Liver (tissue), 9 donors: ENCODE data around the gene UBE2E2. TPM values are rescaled to one million over a fixed set of nuclear protein-coding genes. Genes with fewer than 3 reads are reported as not detected.

Experiments used
- DNase-seq: peaks from one replicate; pipeline ENCODE4 v3.0.0-alpha.2; 2017; ENCODE audit warnings: low spot score
- H3K27ac ChIP-seq, 2 donors: one replicate each; pipeline ENCODE4 v1.7.0; 2013; ENCODE audit warnings: inconsistent platforms in 2 of 2, low read length in 2 of 2, control low read depth in 1 of 2, low read depth in 1 of 2, mild to moderate bottlenecking in 1 of 2
- H3K27me3 ChIP-seq, 4 donors: one replicate each; pipeline versions ENCODE4 v1.6.1 to v1.7.0; 2013; ENCODE audit warnings: low read length in 3 of 4, inconsistent platforms in 1 of 4, mild to moderate bottlenecking in 1 of 4, moderate library complexity in 1 of 4; ENCODE audit not compliant: control insufficient read depth in 4 of 4, insufficient read depth in 4 of 4
- H3K36me3 ChIP-seq, 4 donors: one replicate each; pipeline versions ENCODE4 v1.6.1 to v1.7.0; 2013; ENCODE audit warnings: low read length in 3 of 4, mild to moderate bottlenecking in 3 of 4, low read depth in 1 of 4, moderate library complexity in 1 of 4; ENCODE audit not compliant: control insufficient read depth in 4 of 4, insufficient read depth in 3 of 4
- H3K4me1 ChIP-seq, 4 donors: one replicate each; pipeline versions ENCODE4 v1.6.1 to v1.7.0; 2013; ENCODE audit warnings: low read length in 3 of 4, mild to moderate bottlenecking in 3 of 4, moderate library complexity in 1 of 4; ENCODE audit not compliant: control insufficient read depth in 4 of 4, insufficient read depth in 4 of 4
- H3K4me3 ChIP-seq, 3 donors: one replicate each; pipeline versions ENCODE4 v1.6.1 to v1.7.0; 2013; ENCODE audit warnings: low read length in 3 of 3, control low read depth in 1 of 3, low read depth in 1 of 3, mild to moderate bottlenecking in 1 of 3
- H3K9ac ChIP-seq, 2 donors: one replicate each; pipeline ENCODE4 v1.7.0; 2013; ENCODE audit warnings: low read length in 2 of 2, mild to moderate bottlenecking in 2 of 2, moderate library complexity in 2 of 2, control low read depth in 1 of 2, low read depth in 1 of 2
- H3K9me3 ChIP-seq, 4 donors: one replicate each; pipeline versions ENCODE4 v1.6.1 to v1.7.0; 2013; ENCODE audit warnings: low read length in 3 of 4; ENCODE audit not compliant: control insufficient read depth in 4 of 4
- EGR1 ChIP-seq, 2 donors: IDR thresholded peaks; 2 replicates each; pipeline ENCODE4 v1.6.1; 2016 to 2018; ENCODE audit warnings: antibody characterized with exemption in 2 of 2, low read depth in 2 of 2
- FOXA1 ChIP-seq: IDR thresholded peaks from 2 replicates; pipeline ENCODE4 v1.6.1; 2016; ENCODE audit warnings: antibody characterized with exemption
- FOXA2 ChIP-seq: IDR thresholded peaks from 2 replicates; pipeline ENCODE4 v1.6.1; 2016; ENCODE audit warnings: antibody characterized with exemption
- GABPA ChIP-seq, 2 donors: IDR thresholded peaks in 1 of 2; conservative IDR thresholded peaks in 1 of 2; 2 replicates each; pipeline ENCODE4 v1.6.1; 2016; ENCODE audit warnings: antibody characterized with exemption in 2 of 2, mild to moderate bottlenecking in 1 of 2, moderate library complexity in 1 of 2
- HNF4A ChIP-seq, 2 donors: conservative IDR thresholded peaks; 2 replicates each; pipeline ENCODE4 v1.6.1; 2016; ENCODE audit warnings: antibody characterized with exemption in 2 of 2, mild to moderate bottlenecking in 2 of 2
- HNF4G ChIP-seq: IDR thresholded peaks from 2 replicates; pipeline ENCODE4 v1.6.1; 2016; ENCODE audit warnings: antibody characterized with exemption
- JUND ChIP-seq, 2 donors: IDR thresholded peaks; 2 replicates each; pipeline ENCODE4 v1.6.1; 2016; ENCODE audit warnings: antibody characterized with exemption in 2 of 2
- MAX ChIP-seq: IDR thresholded peaks from 2 replicates; pipeline ENCODE4 v1.6.1; 2016; ENCODE audit warnings: antibody characterized with exemption
- NR2F2 ChIP-seq: IDR thresholded peaks from 2 replicates; pipeline ENCODE4 v1.6.1; 2016; ENCODE audit warnings: antibody characterized with exemption
- RAD21 ChIP-seq, 2 donors: IDR thresholded peaks; 2 replicates each; pipeline ENCODE4 v1.6.1; 2016; ENCODE audit warnings: antibody characterized with exemption in 2 of 2, mild to moderate bottlenecking in 2 of 2
- RXRA ChIP-seq, 2 donors: IDR thresholded peaks; 2 replicates each; pipeline ENCODE4 v1.6.1; 2017 to 2018; ENCODE audit warnings: antibody characterized with exemption in 2 of 2, mild to moderate bottlenecking in 1 of 2
- SP1 ChIP-seq: IDR thresholded peaks from 2 replicates; pipeline ENCODE4 v1.6.1; 2018; ENCODE audit warnings: antibody characterized with exemption, mild to moderate bottlenecking
- YY1 ChIP-seq: IDR thresholded peaks from 2 replicates; pipeline ENCODE4 v1.6.1; 2016; ENCODE audit warnings: antibody characterized with exemption, mild to moderate bottlenecking
- WGBS: extraction: QIAGEN DNeasy Blood & Tissue Kit; methylation state at CpG from one replicate; pipeline ENCODE4 v1.1.7; 2013; 5-methylcytosine and 5-hydroxymethylcytosine counted together
- polyA plus RNA-seq, 2 donors: library from polyadenylated mRNA; stranded (reverse) in 1 of 2; unstranded in 1 of 2; fragments of 200-250 nt in 1 of 2; fragments of >200 nt in 1 of 2; fragmentation: Nextera tagmentation in 1 of 2; extraction: Ambion mirVana in 1 of 2; gene quantifications; one replicate each; pipeline versions ENCODE4 v1.2.1 to v1.2.3, GENCODE V29; 2013 to 2015
- total RNA-seq, 2 donors: library from RNA; depleted of rRNA; stranded (reverse); fragments of >200 nt; gene quantifications; one replicate each; pipeline ENCODE4 v1.2.3, GENCODE V29; 2014
- TF ChIP-seq, protein P1 (sequence below): IDR thresholded peaks from 2 replicates; pipeline ENCODE4 v1.6.1; 2016; ENCODE audit warnings: antibody characterized with exemption, mild to moderate bottlenecking
- TF ChIP-seq, protein P2 (sequence below): IDR thresholded peaks from 2 replicates; pipeline ENCODE4 v1.6.1; 2016; ENCODE audit warnings: antibody characterized with exemption
- TF ChIP-seq, protein P3 (sequence below): fragments of 150-350 bp; IDR thresholded peaks from 2 replicates; pipeline ENCODE4 v1.5.1; 2017; ENCODE audit warnings: improper control_type of control experiment, low read depth, low read length; ENCODE audit not compliant: missing input control
- TF ChIP-seq, protein P4 (sequence below): IDR thresholded peaks from 2 replicates; pipeline ENCODE4 v1.6.1; 2016; ENCODE audit warnings: antibody characterized with exemption
- donor health status: healthy.
- donor health status: healthy.
- donor health status: healthy.
- donor health status: healthy.
- donor health status: healthy.

UBE2E2 gene
- total and polyA plus RNA-seq, 4 donors, result 9.0 to 27.8 (median 16.8) TPM

DNA sequence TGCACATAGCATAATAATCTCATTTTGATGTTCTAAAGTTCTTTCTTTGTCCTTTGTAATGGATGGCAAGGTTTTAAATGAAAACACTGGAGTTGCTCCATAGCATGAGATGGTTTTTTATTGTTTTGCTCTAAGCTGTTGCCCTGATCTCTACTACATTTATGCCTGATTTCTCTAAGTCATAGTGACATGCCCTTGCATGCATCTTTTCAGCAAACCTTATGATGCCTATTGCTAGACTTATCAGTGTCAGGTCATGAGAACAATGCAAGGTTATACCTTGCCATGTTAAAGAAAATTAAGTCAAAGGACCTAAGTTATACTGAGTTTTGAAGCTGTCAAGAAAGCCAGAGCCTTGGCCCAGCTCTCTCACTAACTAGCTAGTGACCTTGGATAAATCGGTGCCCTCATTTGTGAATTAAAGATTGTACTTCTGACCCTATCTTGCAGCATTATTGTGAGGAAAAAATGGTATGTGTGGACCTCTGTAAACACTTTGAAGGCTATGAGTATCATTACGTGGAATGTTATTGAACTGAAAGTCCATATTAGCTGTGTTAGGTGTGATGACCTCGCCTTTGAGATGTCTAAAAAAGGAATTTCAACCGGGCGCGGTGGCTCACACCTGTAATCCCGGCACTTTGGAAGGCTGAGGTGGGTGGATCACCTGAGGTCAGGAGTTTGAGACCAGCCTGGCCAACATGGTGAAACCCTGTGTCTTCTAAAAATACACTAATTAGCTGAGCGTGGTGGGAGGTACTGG, 346.2 kb downstream of the UBE2E2 start:
- Histone ChIP-seq H3K4me1 (no peaks in the 10 kb centered on the region), H3K36me3 (no peaks in the 10 kb centered on the region), H3K27me3 (no peaks in the 10 kb centered on the region), H3K9ac (no peak overlapping the region), H3K9me3 (no peaks in the 10 kb centered on the region), H3K4me3 (no peak overlapping the region), H3K27ac (no peak overlapping the region)
- TF ChIP-seq YY1 (no peak), JUND (IDR thresholded peaks at IDR 0.05) (no peak), EGR1 (IDR thresholded peaks at IDR 0.05; ENCODE audit: low read depth in 2 of 2) (no peak), RAD21 (IDR thresholded peaks at IDR 0.05) (no peak), MAX (no peak), GABPA (IDR thresholded peaks at IDR 0.05 in 1 of 2, conservative IDR thresholded peaks at IDR 0.05 in 1 of 2) (no peak), HNF4A (conservative IDR thresholded peaks at IDR 0.05) (no peak), FOXA2 (no peak), RXRA (IDR thresholded peaks at IDR 0.05) (no peak), HNF4G (no peak), NR2F2 (no peak), FOXA1 (no peak), SP1 (no peak)
- TF ChIP-seq, protein P1, sequence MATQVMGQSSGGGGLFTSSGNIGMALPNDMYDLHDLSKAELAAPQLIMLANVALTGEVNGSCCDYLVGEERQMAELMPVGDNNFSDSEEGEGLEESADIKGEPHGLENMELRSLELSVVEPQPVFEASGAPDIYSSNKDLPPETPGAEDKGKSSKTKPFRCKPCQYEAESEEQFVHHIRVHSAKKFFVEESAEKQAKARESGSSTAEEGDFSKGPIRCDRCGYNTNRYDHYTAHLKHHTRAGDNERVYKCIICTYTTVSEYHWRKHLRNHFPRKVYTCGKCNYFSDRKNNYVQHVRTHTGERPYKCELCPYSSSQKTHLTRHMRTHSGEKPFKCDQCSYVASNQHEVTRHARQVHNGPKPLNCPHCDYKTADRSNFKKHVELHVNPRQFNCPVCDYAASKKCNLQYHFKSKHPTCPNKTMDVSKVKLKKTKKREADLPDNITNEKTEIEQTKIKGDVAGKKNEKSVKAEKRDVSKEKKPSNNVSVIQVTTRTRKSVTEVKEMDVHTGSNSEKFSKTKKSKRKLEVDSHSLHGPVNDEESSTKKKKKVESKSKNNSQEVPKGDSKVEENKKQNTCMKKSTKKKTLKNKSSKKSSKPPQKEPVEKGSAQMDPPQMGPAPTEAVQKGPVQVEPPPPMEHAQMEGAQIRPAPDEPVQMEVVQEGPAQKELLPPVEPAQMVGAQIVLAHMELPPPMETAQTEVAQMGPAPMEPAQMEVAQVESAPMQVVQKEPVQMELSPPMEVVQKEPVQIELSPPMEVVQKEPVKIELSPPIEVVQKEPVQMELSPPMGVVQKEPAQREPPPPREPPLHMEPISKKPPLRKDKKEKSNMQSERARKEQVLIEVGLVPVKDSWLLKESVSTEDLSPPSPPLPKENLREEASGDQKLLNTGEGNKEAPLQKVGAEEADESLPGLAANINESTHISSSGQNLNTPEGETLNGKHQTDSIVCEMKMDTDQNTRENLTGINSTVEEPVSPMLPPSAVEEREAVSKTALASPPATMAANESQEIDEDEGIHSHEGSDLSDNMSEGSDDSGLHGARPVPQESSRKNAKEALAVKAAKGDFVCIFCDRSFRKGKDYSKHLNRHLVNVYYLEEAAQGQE, result no peak
- TF ChIP-seq, protein P2, sequence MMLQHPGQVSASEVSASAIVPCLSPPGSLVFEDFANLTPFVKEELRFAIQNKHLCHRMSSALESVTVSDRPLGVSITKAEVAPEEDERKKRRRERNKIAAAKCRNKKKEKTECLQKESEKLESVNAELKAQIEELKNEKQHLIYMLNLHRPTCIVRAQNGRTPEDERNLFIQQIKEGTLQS, result no peak
- TF ChIP-seq, protein P3, sequence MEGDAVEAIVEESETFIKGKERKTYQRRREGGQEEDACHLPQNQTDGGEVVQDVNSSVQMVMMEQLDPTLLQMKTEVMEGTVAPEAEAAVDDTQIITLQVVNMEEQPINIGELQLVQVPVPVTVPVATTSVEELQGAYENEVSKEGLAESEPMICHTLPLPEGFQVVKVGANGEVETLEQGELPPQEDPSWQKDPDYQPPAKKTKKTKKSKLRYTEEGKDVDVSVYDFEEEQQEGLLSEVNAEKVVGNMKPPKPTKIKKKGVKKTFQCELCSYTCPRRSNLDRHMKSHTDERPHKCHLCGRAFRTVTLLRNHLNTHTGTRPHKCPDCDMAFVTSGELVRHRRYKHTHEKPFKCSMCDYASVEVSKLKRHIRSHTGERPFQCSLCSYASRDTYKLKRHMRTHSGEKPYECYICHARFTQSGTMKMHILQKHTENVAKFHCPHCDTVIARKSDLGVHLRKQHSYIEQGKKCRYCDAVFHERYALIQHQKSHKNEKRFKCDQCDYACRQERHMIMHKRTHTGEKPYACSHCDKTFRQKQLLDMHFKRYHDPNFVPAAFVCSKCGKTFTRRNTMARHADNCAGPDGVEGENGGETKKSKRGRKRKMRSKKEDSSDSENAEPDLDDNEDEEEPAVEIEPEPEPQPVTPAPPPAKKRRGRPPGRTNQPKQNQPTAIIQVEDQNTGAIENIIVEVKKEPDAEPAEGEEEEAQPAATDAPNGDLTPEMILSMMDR, result no peak
- TF ChIP-seq, protein P4, sequence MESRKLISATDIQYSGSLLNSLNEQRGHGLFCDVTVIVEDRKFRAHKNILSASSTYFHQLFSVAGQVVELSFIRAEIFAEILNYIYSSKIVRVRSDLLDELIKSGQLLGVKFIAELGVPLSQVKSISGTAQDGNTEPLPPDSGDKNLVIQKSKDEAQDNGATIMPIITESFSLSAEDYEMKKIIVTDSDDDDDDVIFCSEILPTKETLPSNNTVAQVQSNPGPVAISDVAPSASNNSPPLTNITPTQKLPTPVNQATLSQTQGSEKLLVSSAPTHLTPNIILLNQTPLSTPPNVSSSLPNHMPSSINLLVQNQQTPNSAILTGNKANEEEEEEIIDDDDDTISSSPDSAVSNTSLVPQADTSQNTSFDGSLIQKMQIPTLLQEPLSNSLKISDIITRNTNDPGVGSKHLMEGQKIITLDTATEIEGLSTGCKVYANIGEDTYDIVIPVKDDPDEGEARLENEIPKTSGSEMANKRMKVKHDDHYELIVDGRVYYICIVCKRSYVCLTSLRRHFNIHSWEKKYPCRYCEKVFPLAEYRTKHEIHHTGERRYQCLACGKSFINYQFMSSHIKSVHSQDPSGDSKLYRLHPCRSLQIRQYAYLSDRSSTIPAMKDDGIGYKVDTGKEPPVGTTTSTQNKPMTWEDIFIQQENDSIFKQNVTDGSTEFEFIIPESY, result no peak
- WGBS, result 95% methylated on average over 8 of the region's 8 CpGs
- no peak for DNase-seq
